ENCODE results near the gene SMIM24. TPM values are rescaled to one million over a fixed set of nuclear protein-coding genes. Genes with fewer than 3 reads are reported as not detected.
A peak's percentile ranks its signal among the peaks of the same experiment; 100 is the strongest.
"Not testable (repeated sequence)": the region's sequence is repeated elsewhere in the genome, so short reads cannot be mapped to it uniquely, and the experiment has no call there.

Gene SMIM24
- total RNA-seq: 10 to 100 TPM; 42.0 to 45.8 TPM
- long read RNA-seq, transcript SMIM24-201 (4 exons, 1,329 nt): major isoform, 18 of 19 reads
- long read RNA-seq, partial matches to known transcripts: 0 of 19 reads
- long read RNA-seq, other reads (novel, unspliced or antisense): 1 of 19 reads

GRCh38 chr19:3480383-3481091 is at the start of gene SMIM24:
Gene SMIM24, minus strand, starts transcription at chr19:3480525. Its CDS starts 62 bp downstream, at chr19:3480463.
- peak; percentile 78 for ATAC-seq
- intact Hi-C loops (cut with DNase I, micrococcal nuclease): no loop called here
- peak; percentile 85 to 89 for DNase-seq

GRCh38 chr19:3529299-3529698 is 49.0 kb upstream of the SMIM24 start:
- intact Hi-C loops (cut with DNase I, micrococcal nuclease); ATAC-seq: not testable (repeated sequence)

GRCh38 chr19:3528539-3529211 is 48.4 kb upstream of the SMIM24 start:
- no peak for DNase-seq
- ATAC-seq: no peak

More at GRCh38 chr19:3529299-3529698, 49.0 kb upstream of the SMIM24 start:
- DNase-seq: not testable (repeated sequence)

GRCh38 chr19:3528080-3528479 is 47.8 kb upstream of the SMIM24 start:
- ATAC-seq: no peak
- DNase-seq: no peak
- intact Hi-C loops (cut with DNase I, micrococcal nuclease): no loop called here

More at GRCh38 chr19:3528539-3529211, 48.4 kb upstream of the SMIM24 start:
- intact Hi-C loops (cut with DNase I, micrococcal nuclease): no loop called here

GRCh38 chr19:3527238-3527910 is 47.0 kb upstream of the SMIM24 start:
- intact Hi-C loops (cut with DNase I, micrococcal nuclease): no loop called here
- ATAC-seq (no peak), DNase-seq (no peak)

GRCh38 chr19:3526507-3527237 is 46.3 kb upstream of the SMIM24 start:
- intact Hi-C loops (cut with DNase I, micrococcal nuclease): no loop called here
- no peak for DNase-seq
- ATAC-seq: no peak

GRCh38 chr19:3524904-3525451 is 44.7 kb upstream of the SMIM24 start:
- DNase-seq (no peak), ATAC-seq (no peak)

GRCh38 chr19:3524078-3524842 is 43.9 kb upstream of the SMIM24 start:
- intact Hi-C loops (cut with DNase I, micrococcal nuclease): no loop called here
- no peak for ATAC-seq
- DNase-seq: no peak

More at GRCh38 chr19:3524904-3525451, 44.7 kb upstream of the SMIM24 start:
- intact Hi-C loops (cut with DNase I, micrococcal nuclease): no loop called here

- DNase-seq (no peak), ATAC-seq (no peak)
Measured at GRCh38 chr19:3523361-3524077, 43.2 kb upstream of the SMIM24 start.

GRCh38 chr19:3522421-3523360 is 42.4 kb upstream of the SMIM24 start:
- intact Hi-C loops (cut with DNase I, micrococcal nuclease): no loop called here
- DNase-seq (no peak), ATAC-seq (no peak)

More at GRCh38 chr19:3523361-3524077, 43.2 kb upstream of the SMIM24 start:
- intact Hi-C loops (cut with DNase I, micrococcal nuclease): no loop called here

GRCh38 chr19:3521104-3521445 is 40.8 kb upstream of the SMIM24 start:
- ATAC-seq: no peak
- intact Hi-C loops (cut with DNase I, micrococcal nuclease): no loop called here
- no peak for DNase-seq

GRCh38 chr19:3520166-3521103 is 40.1 kb upstream of the SMIM24 start:
- no peak for DNase-seq
- intact Hi-C loops (cut with DNase I, micrococcal nuclease): no loop called here

GRCh38 chr19:3519126-3519525 is 38.8 kb upstream of the SMIM24 start:
- intact Hi-C loops (cut with DNase I, micrococcal nuclease): no loop called here
- ATAC-seq (no peak), DNase-seq (no peak)

More at GRCh38 chr19:3520166-3521103, 40.1 kb upstream of the SMIM24 start:
- ATAC-seq: peak; percentile 69

- intact Hi-C loops (cut with DNase I, micrococcal nuclease): no loop called here
- no peak for DNase-seq
- no peak for ATAC-seq
Measured at GRCh38 chr19:3518659-3519058, 38.3 kb upstream of the SMIM24 start.

- ATAC-seq (no peak), DNase-seq (no peak)
- intact Hi-C loops (cut with DNase I, micrococcal nuclease): no loop called here
Measured at GRCh38 chr19:3518255-3518654, 37.9 kb upstream of the SMIM24 start.

Data from left colon (tissue), 2 donors.